Neural progenitor cell (in vitro differentiated cells): Measurements from ENCODE around the gene UNCX.

ENCODE experiments used
- EZH2 ChIP-seq: fragments of 200-600 bp; sonication (generic); IDR thresholded peaks from 2 replicates; pipeline ENCODE4 v1.6.1; 2017; ENCODE audit warnings: antibody characterized with exemption, mild to moderate bottlenecking, moderate library complexity
- EZH2phosphoT487 ChIP-seq: fragments of 200-600 bp; sonication (generic); IDR thresholded peaks from 2 replicates; pipeline ENCODE4 v1.6.1; 2017; ENCODE audit warnings: antibody characterized with exemption
- TF ChIP-seq, protein P1 (sequence below): fragments of 200-600 bp; sonication (generic); IDR thresholded peaks from 2 replicates; pipeline ENCODE4 v1.5.1; 2017; ENCODE audit warnings: antibody characterized with exemption, mild to moderate bottlenecking

DNA sequence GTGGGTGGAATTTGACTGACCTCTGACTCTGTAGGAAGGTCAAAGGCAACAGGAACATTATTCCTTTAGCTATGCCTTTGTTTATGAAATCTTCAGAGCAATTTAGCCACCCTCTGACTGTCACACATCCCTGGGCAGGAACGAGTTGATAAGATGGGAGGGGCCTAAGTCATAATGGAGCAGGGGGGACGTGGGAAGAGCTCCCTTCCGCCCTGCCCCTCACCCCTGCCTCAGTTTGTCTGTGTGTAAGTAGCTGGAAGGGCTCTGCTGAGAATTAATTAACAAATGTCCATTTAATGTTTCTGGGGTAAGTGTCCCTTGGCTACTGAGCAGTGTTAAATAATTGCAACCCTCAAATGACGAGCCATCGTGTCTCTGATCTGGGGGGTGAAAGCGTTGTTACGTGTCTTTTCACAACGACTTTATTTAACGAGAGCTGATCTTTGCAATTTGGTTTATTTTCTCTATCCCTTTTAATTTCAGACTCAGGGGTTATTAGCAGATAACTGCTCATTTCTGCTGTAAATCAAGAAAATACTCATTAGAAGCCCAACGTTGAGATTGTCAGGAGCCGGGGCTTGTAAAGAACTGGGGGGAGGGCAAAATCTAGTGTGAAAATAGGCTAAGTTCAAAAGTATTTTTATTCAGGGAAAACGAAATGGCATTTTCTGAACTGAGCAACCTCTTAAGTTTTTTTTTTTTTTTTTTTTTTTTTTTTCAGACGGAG is 12.5 kb upstream of the UNCX start:
- TF ChIP-seq EZH2 (peak; percentile 32), EZH2phosphoT487 (no peak)
- TF ChIP-seq, protein P1, sequence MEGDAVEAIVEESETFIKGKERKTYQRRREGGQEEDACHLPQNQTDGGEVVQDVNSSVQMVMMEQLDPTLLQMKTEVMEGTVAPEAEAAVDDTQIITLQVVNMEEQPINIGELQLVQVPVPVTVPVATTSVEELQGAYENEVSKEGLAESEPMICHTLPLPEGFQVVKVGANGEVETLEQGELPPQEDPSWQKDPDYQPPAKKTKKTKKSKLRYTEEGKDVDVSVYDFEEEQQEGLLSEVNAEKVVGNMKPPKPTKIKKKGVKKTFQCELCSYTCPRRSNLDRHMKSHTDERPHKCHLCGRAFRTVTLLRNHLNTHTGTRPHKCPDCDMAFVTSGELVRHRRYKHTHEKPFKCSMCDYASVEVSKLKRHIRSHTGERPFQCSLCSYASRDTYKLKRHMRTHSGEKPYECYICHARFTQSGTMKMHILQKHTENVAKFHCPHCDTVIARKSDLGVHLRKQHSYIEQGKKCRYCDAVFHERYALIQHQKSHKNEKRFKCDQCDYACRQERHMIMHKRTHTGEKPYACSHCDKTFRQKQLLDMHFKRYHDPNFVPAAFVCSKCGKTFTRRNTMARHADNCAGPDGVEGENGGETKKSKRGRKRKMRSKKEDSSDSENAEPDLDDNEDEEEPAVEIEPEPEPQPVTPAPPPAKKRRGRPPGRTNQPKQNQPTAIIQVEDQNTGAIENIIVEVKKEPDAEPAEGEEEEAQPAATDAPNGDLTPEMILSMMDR: no peak
